CD14-positive monocyte (primary cell): ENCODE measurements around the gene CNTROB. TPM values are rescaled to one million over a fixed set of nuclear protein-coding genes. Genes with fewer than 3 reads are reported as not detected.

Experiments used
- DNase-seq, 3 donors: peaks; one replicate each; pipeline ENCODE4 v3.0.0-alpha.2; 2011 to 2022
- H2AFZ ChIP-seq: 2 replicates; pipeline ENCODE4 v1.6.0; 2012; ENCODE audit warnings: mild to moderate bottlenecking, low read depth, low read length, inconsistent platforms; ENCODE audit not compliant: insufficient read depth, poor library complexity, severe bottlenecking
- H3K27ac ChIP-seq, 2 donors: 1 replicate in 1 of 2; 2 replicates in 1 of 2; pipeline ENCODE4 v1.5.1; 2012 to 2013; ENCODE audit warnings: low read length in 2 of 2, control low read depth in 1 of 2, inconsistent platforms in 1 of 2, low read depth in 1 of 2, mild to moderate bottlenecking in 1 of 2
- H3K27me3 ChIP-seq, 2 donors: one replicate each; pipeline versions ENCODE4 v1.6.0 to v1.6.1; 2011 to 2013; ENCODE audit warnings: low read length in 2 of 2; ENCODE audit not compliant: control insufficient read depth in 2 of 2, insufficient read depth in 2 of 2
- H3K36me3 ChIP-seq, 2 donors: replicated peaks in 1 of 2; 1 replicate in 1 of 2; 2 replicates in 1 of 2; pipeline versions ENCODE4 v1.5.1 to v1.6.1; 2012 to 2013; ENCODE audit warnings: low read length in 2 of 2, control low read depth in 1 of 2, inconsistent platforms in 1 of 2, mild to moderate bottlenecking in 1 of 2; ENCODE audit not compliant: insufficient read depth in 2 of 2, control insufficient read depth in 1 of 2
- H3K4me1 ChIP-seq, 2 donors: 1 replicate in 1 of 2; 2 replicates in 1 of 2; pipeline versions ENCODE4 v1.5.1 to v1.6.1; 2012 to 2013; ENCODE audit warnings: low read length in 2 of 2, control low read depth in 1 of 2, inconsistent platforms in 1 of 2, mild to moderate bottlenecking in 1 of 2, moderate library complexity in 1 of 2; ENCODE audit not compliant: insufficient read depth in 2 of 2, control insufficient read depth in 1 of 2
- H3K4me2 ChIP-seq: replicated peaks from 2 replicates; pipeline ENCODE3; 2012; ENCODE audit warnings: low read length, moderate library complexity, mild to moderate bottlenecking; ENCODE audit not compliant: poor library complexity, severe bottlenecking; ENCODE audit errors: extremely low read depth
- H3K4me3 ChIP-seq, 3 experiments: fragments of 200-600 bp in 1 of 3; sonication (generic) in 1 of 3; replicated peaks in 1 of 3; 1 replicate in 2 of 3; 2 replicates in 1 of 3; pipeline ENCODE4 v1.5.1; 2011 to 2013; ENCODE audit warnings: low read length in 3 of 3, mild to moderate bottlenecking in 3 of 3, control low read depth in 2 of 3, low read depth in 2 of 3, inconsistent platforms in 1 of 3, moderate library complexity in 1 of 3
- H3K79me2 ChIP-seq: 2 replicates; pipeline ENCODE4 v1.6.0; 2012; ENCODE audit warnings: mild to moderate bottlenecking, control low read depth, inconsistent platforms, low read length, moderate library complexity; ENCODE audit not compliant: insufficient read depth
- H3K9ac ChIP-seq: 2 replicates; pipeline ENCODE4 v1.6.0; 2017; ENCODE audit warnings: low read length, mild to moderate bottlenecking; ENCODE audit not compliant: insufficient read depth, poor library complexity, severe bottlenecking
- H3K9me3 ChIP-seq, 2 donors: replicated peaks in 1 of 2; 1 replicate in 1 of 2; 2 replicates in 1 of 2; pipeline versions ENCODE4 v1.5.1 to v1.6.1; 2012 to 2013; ENCODE audit warnings: low read length in 2 of 2, control low read depth in 1 of 2; ENCODE audit not compliant: control insufficient read depth in 1 of 2, insufficient read depth in 1 of 2
- H4K20me1 ChIP-seq: 2 replicates; pipeline ENCODE4 v1.6.0; 2012; ENCODE audit warnings: mild to moderate bottlenecking, low read length, control low read depth, moderate library complexity; ENCODE audit not compliant: insufficient read depth
- H3K27ac Mint-ChIP-seq, 7 donors: one replicate each; pipeline ENCODE4 v1.8.0; 2020; ENCODE audit warnings: mild to moderate bottlenecking in 7 of 7, mixed read lengths in 7 of 7, moderate library complexity in 6 of 7, inconsistent platforms in 2 of 7
- H3K27me3 Mint-ChIP-seq, 3 donors: one replicate each; pipeline ENCODE4 v1.8.0; 2021 to 2022; ENCODE audit warnings: low read depth in 3 of 3, mild to moderate bottlenecking in 3 of 3, mixed read lengths in 3 of 3, moderate library complexity in 3 of 3, inconsistent platforms in 1 of 3
- H3K36me3 Mint-ChIP-seq, 2 donors: one replicate each; pipeline ENCODE4 v1.8.0; 2020; ENCODE audit warnings: mixed read lengths in 2 of 2, inconsistent platforms in 1 of 2, mild to moderate bottlenecking in 1 of 2
- H3K4me1 Mint-ChIP-seq: one replicate; pipeline ENCODE4 v1.8.0; 2020; ENCODE audit warnings: mild to moderate bottlenecking, mixed read lengths
- H3K4me3 Mint-ChIP-seq, 2 donors: one replicate each; pipeline ENCODE4 v1.8.0; 2020; ENCODE audit warnings: mild to moderate bottlenecking in 2 of 2, mixed read lengths in 2 of 2, moderate library complexity in 1 of 2
- H3K9me3 Mint-ChIP-seq, 7 donors: one replicate each; pipeline ENCODE4 v1.8.0; 2020 to 2022; ENCODE audit warnings: mixed read lengths in 7 of 7, mild to moderate bottlenecking in 6 of 7, moderate library complexity in 6 of 7, inconsistent platforms in 2 of 7
- WGBS: methylation state at CpG from one replicate; pipeline ENCODE4 v1.1.5; 2013; ENCODE audit warnings: missing lambda C conversion rate; ENCODE audit not compliant: insufficient coverage; 5-methylcytosine and 5-hydroxymethylcytosine counted together
- intact Hi-C, 2 donors: fragments of 100-400 bp; cut with micrococcal nuclease; formaldehyde crosslinking; loops; one replicate each; pipeline versions ENCODE4 v1.15.0 to v1.15.1; 2023
- polyA plus RNA-seq, 3 donors: library from polyadenylated mRNA; depleted of rRNA in 1 of 3; unstranded in 2 of 3; stranded (reverse) in 1 of 3; fragments of 300-500 nt in 2 of 3; fragments of >200 nt in 1 of 3; fragmentation: Illumina TruSeq in 2 of 3; gene quantifications; 1 replicate in 2 of 3; 2 replicates in 1 of 3; pipeline ENCODE4 v1.2.3, GENCODE V29; 2012 to 2021
- TF ChIP-seq, protein P1 (sequence below): fragments of 200-600 bp; IDR thresholded peaks from one replicate; pipeline ENCODE4 v1.8.0; 2022; ENCODE audit warnings: antibody characterized with exemption, mild to moderate bottlenecking

The CNTROB gene
- polyA plus RNA-seq, 3 donors = 4.7 to 22.8 (median 6.5) TPM

DNA sequence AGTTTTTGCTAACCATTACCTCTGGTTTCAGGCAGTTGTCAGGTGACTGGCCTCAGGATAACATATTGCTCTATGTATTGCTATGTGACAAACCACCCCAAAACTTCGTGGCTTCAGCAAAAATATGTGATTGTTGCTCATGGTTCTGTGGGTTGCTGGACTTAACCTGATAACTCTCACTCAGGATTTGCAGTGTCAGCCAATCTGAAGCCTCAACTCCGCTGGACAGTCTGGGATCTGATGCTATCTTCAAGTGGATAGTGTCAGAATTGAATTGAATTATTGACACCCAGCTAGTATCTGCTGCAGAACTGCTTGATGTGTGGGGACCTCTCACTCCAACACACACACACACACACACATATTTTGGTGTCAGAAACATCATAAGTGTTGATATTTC is 35.7 kb downstream of the CNTROB start:
- H3K27me3 ChIP-seq = no peaks in the 10 kb centered on the region
- H2AFZ ChIP-seq = no peak overlapping the region
- no peak overlapping the region for H3K27ac ChIP-seq
- H3K4me3 ChIP-seq = no peak overlapping the region
- no peak overlapping the region for H3K4me2 ChIP-seq
- no peaks in the 10 kb centered on the region for H4K20me1 ChIP-seq
- no peaks in the 10 kb centered on the region for H3K79me2 ChIP-seq
- no peak overlapping the region for H3K9ac ChIP-seq
- intact Hi-C loops = no loop called here
- H3K27ac Mint-ChIP-seq = peak overlapping the region in 1 of 7 donors; percentile 45
- WGBS = no CpG with 5 or more reads among the region's 2 CpGs
- DNase-seq = no peak
- H3K9me3 Mint-ChIP-seq = peaks cover 0 to 6% (median 0%) of the 10 kb centered on the region in 7 donors
- TF ChIP-seq, protein P1, sequence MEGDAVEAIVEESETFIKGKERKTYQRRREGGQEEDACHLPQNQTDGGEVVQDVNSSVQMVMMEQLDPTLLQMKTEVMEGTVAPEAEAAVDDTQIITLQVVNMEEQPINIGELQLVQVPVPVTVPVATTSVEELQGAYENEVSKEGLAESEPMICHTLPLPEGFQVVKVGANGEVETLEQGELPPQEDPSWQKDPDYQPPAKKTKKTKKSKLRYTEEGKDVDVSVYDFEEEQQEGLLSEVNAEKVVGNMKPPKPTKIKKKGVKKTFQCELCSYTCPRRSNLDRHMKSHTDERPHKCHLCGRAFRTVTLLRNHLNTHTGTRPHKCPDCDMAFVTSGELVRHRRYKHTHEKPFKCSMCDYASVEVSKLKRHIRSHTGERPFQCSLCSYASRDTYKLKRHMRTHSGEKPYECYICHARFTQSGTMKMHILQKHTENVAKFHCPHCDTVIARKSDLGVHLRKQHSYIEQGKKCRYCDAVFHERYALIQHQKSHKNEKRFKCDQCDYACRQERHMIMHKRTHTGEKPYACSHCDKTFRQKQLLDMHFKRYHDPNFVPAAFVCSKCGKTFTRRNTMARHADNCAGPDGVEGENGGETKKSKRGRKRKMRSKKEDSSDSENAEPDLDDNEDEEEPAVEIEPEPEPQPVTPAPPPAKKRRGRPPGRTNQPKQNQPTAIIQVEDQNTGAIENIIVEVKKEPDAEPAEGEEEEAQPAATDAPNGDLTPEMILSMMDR = no peak
- H3K4me3 Mint-ChIP-seq = no peak overlapping the region
- H3K4me1 ChIP-seq = peaks cover 18 to 29% of the 10 kb centered on the region in 2 donors
- H3K9me3 ChIP-seq = no peaks in the 10 kb centered on the region
- H3K27me3 Mint-ChIP-seq = no peaks in the 10 kb centered on the region
- H3K36me3 ChIP-seq = no peaks in the 10 kb centered on the region
- no peaks in the 10 kb centered on the region for H3K36me3 Mint-ChIP-seq
- peaks cover 31% of the 10 kb centered on the region for H3K4me1 Mint-ChIP-seq

DNA sequence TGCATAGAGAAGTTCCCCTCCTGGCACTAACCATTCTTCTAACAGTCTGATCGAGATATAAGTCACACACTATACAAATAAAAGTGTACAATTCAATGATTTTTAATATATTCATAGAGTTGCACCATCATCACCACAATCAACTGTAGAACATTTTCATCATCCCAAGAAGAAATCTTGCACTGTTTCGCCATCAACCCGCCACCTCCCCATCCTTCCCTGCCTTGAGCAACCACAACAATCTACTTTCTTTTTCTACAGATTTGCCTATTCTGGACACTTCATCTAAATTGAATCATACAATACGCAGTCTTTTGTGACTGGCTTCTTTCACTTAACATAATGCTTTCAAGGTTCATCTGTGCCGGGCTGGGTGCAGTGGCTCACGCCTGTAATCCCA is 37.4 kb downstream of the CNTROB start:
- 0% methylated on average over 3 of the region's 6 CpGs for WGBS
- peaks cover 3 to 19% (median 8%) of the 10 kb centered on the region in 7 donors for H3K9me3 Mint-ChIP-seq
- intact Hi-C loops = no loop called here

More for the DNA sequence above, 37.4 kb downstream of the CNTROB start:
- peaks cover 18 to 29% of the 10 kb centered on the region in 2 donors for H3K4me1 ChIP-seq
- Mint-ChIP-seq H3K4me1 (peaks cover 31% of the 10 kb centered on the region), H3K27ac (peak overlapping the region; percentile 77 to 96 (median 93)), H3K27me3 (no peaks in the 10 kb centered on the region), H3K36me3 (no peaks in the 10 kb centered on the region), H3K4me3 (peak overlapping the region; percentile 60 to 71)
- no peaks in the 10 kb centered on the region for H4K20me1 ChIP-seq
- H2AFZ ChIP-seq = no peak overlapping the region
- TF ChIP-seq, protein P1 = no peak
- no peaks in the 10 kb centered on the region for H3K79me2 ChIP-seq
- peaks cover 6% of the 10 kb centered on the region in 2 donors for H3K9me3 ChIP-seq
- no peak overlapping the region for H3K9ac ChIP-seq
- peak overlapping the region in 1 of 3 experiments; percentile 29 for H3K4me3 ChIP-seq
- H3K27ac ChIP-seq = peak overlapping the region; percentile 63 to 67
- H3K36me3 ChIP-seq = no peaks in the 10 kb centered on the region
- H3K4me2 ChIP-seq = peak overlapping the region; percentile 28
- peak; percentile 79 to 83 (median 83) for DNase-seq
- H3K27me3 ChIP-seq = no peaks in the 10 kb centered on the region
